PC-3 (cell line): ENCODE results near the gene PTPRH. TPM values are rescaled to one million over a fixed set of nuclear protein-coding genes. Genes with fewer than 3 reads are reported as not detected.
"Not testable (repeated sequence)": the region's sequence is repeated elsewhere in the genome, so short reads cannot be mapped to it uniquely, and the experiment has no call there.

ENCODE experiments used
- ATAC-seq: fragments of 200-7000 bp; cut with Tn5 transposase; 2 replicates; pipeline ENCODE4 v1.9.1; 2020; ENCODE audit warnings: mild to moderate bottlenecking, moderate library complexity
- BruUV-seq: library from RNA; stranded (reverse); fragments of 400-500 nt; replicated peaks from 2 replicates; lab custom pipeline; 2021; lab: Mats Ljungman, UMichigan
- CTCF ChIA-PET: fragments of 300-600 bp; sonication (Branson Sonifier 250); formaldehyde crosslinking; loops from one replicate; lab custom pipeline; 2022; ENCODE audit warnings: antibody characterized with exemption; lab: Charles Lee
- POLR2A ChIA-PET: fragments of 300-600 bp; sonication (Branson Sonifier 250); formaldehyde crosslinking; loops from one replicate; lab custom pipeline; 2022; ENCODE audit warnings: antibody characterized with exemption; ENCODE audit not compliant: unreplicated experiment; lab: Charles Lee
- DNase-seq: peaks from one replicate; pipeline ENCODE4 v3.0.0-alpha.2; 2015
- H2AFZ ChIP-seq: fragments of 300-600 bp; sonication (generic); 2 replicates; pipeline ENCODE4 v1.6.0; 2016; ENCODE audit warnings: antibody characterized with exemption, low read length
- H3F3A ChIP-seq: fragments of 300-600 bp; sonication (generic); one replicate; pipeline ENCODE4 v1.6.0; 2017; ENCODE audit warnings: antibody characterized with exemption, low read length, control low read depth, mild to moderate bottlenecking; ENCODE audit not compliant: unreplicated experiment
- H3K27ac ChIP-seq: fragments of 300-600 bp; sonication (generic); 2 replicates; pipeline ENCODE4 v1.5.1; 2016; ENCODE audit warnings: mild to moderate bottlenecking, low read length
- H3K27me3 ChIP-seq: fragments of 300-600 bp; sonication (generic); 2 replicates; pipeline ENCODE4 v1.6.1; 2016; ENCODE audit warnings: low read length, mixed read lengths
- H3K36me3 ChIP-seq: fragments of 300-600 bp; sonication (generic); 2 replicates; pipeline ENCODE4 v1.6.1; 2016; ENCODE audit warnings: low read depth, mixed run types, low read length, mixed read lengths
- H3K4me1 ChIP-seq: fragments of 300-600 bp; sonication (generic); 2 replicates; pipeline ENCODE4 v1.5.1; 2016; ENCODE audit warnings: low read length; ENCODE audit not compliant: insufficient read depth
- H3K4me2 ChIP-seq: fragments of 300-600 bp; sonication (generic); 2 replicates; pipeline ENCODE4 v1.6.0; 2016; ENCODE audit warnings: low read length
- H3K4me3 ChIP-seq: fragments of 300-600 bp; sonication (generic); 2 replicates; pipeline ENCODE4 v1.5.1; 2016; ENCODE audit warnings: mild to moderate bottlenecking, low read length, mixed read lengths
- H3K79me2 ChIP-seq: fragments of 300-600 bp; sonication (generic); 2 replicates; pipeline ENCODE4 v1.6.1; 2017; ENCODE audit warnings: low read length, mixed read lengths
- H3K9ac ChIP-seq: fragments of 300-600 bp; sonication (generic); 2 replicates; pipeline ENCODE4 v1.6.0; 2016; ENCODE audit warnings: mild to moderate bottlenecking, low read length
- H3K9me2 ChIP-seq: fragments of 300-600 bp; sonication (generic); replicated peaks from 2 replicates; pipeline ENCODE4 v1.6.1; 2016; ENCODE audit warnings: mixed run types, low read length, mixed read lengths
- H3K9me3 ChIP-seq: fragments of 300-600 bp; sonication (generic); 2 replicates; pipeline ENCODE4 v1.6.1; 2016; ENCODE audit warnings: low read length, mixed read lengths
- H4K20me1 ChIP-seq: fragments of 300-600 bp; sonication (generic); 2 replicates; pipeline ENCODE4 v1.6.1; 2016; ENCODE audit warnings: low read length, mixed read lengths
- CTCF ChIP-seq: fragments of 300-600 bp; sonication (generic); conservative IDR thresholded peaks from 2 replicates; pipeline ENCODE4 v1.5.1; 2017; ENCODE audit warnings: antibody characterized with exemption, low read depth, mild to moderate bottlenecking, low read length
- EZH2 ChIP-seq: fragments of 300-600 bp; sonication (generic); IDR thresholded peaks from one replicate; pipeline ENCODE4 v1.6.1; 2017; ENCODE audit warnings: antibody characterized with exemption, mild to moderate bottlenecking, low read length; ENCODE audit not compliant: unreplicated experiment
- EZH2phosphoT487 ChIP-seq: fragments of 300-600 bp; sonication (generic); IDR thresholded peaks from 2 replicates; pipeline ENCODE4 v1.6.1; 2018; ENCODE audit warnings: mild to moderate bottlenecking, antibody characterized with exemption, low read length, borderline replicate concordance
- intact Hi-C: fragments of 100-400 bp; cut with micrococcal nuclease; formaldehyde crosslinking; loops from 2 replicates; pipeline ENCODE4 v1.9.0; 2023
- total RNA-seq: library from RNA; depleted of rRNA; stranded (reverse); fragments of >200 nt; gene quantifications from 2 replicates; pipeline ENCODE4 v1.2.3, GENCODE V29; 2014

The PTPRH gene
- total RNA-seq, 1 experiment from 2014 or later: 10.9 TPM

DNA sequence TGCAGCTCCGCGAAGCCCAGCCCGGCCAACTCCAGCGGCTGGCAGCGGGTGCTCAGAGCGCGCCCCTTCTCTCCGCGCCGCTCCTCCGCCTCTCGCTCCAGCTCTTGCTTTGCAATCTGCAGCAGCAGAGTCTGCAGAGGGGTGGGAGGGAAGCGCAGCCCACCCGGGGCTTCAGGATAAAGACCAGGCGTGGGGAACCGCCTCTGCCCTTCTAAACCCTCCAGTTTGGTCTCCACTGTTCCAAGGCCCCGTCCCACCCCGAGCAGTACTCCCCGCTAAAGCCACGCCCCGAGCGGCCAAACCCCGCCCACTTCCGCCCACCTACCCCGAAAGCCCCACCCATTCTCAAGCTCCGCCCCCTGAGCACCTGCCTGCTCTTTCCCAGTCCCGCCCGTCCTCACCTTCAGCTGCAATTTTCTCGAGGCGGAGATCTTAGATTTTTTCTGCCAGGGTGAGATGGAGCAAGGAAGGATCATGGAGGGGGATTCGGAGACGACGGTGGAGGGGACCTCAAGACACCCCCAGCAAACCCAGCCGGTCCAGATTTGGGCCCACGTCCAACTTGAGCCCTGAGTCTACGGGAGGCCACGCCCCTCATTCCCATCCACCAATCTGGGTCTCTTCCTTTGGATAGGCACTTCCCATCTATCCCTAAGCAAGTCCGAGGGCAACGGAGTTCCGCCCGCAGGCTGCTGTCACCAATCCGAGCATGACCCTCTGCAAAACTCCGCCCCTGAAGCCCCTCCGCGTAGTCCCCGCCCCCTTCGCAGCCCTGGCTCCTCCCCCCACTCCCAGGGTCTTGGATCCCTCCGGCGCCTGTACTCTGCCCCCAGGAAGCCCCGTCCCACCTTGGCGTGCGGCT lies 52.9 kb downstream of the PTPRH start:
- no peaks in the 10 kb centered on the region for H3K36me3 ChIP-seq
- H3K4me2 ChIP-seq: peak overlapping the region; percentile 81
- no peaks in the 10 kb centered on the region for H3K9me3 ChIP-seq
- peak overlapping the region; percentile 86 for H2AFZ ChIP-seq
- peaks cover 21% of the 10 kb centered on the region for H3K4me1 ChIP-seq
- peaks cover 5% of the 10 kb centered on the region for H3F3A ChIP-seq
- H3K79me2 ChIP-seq: no peaks in the 10 kb centered on the region
- CTCF ChIA-PET: interaction anchor here (0.6 to 1.0 kb wide), 4 partner anchors 10 to 525 kb away, joined by 3 to 8 read pairs (median 4); partner anchors contain the start of gene DNAAF3
- intact Hi-C loops: no loop called here
- 0 out of 2 replicates have a peak overlapping the region, but pooled peaks have one; percentile 18 for H3K9ac ChIP-seq
- peak overlapping the region; percentile 68 for H3K4me3 ChIP-seq
- H3K27ac ChIP-seq: no peak overlapping the region
- BruUV-seq: no TSS peak
- TF ChIP-seq EZH2phosphoT487 (no peak), EZH2 (no peak), CTCF (no peak)
- peak; percentile 58 for ATAC-seq
- H3K27me3 ChIP-seq: no peaks in the 10 kb centered on the region
- POLR2A ChIA-PET: interaction anchor here (0.6 to 0.7 kb wide), 3 partner anchors 254 to 443 kb away, joined by 4 to 23 read pairs (median 10); no protein-coding TSS in a partner anchor
- no peaks in the 10 kb centered on the region for H3K9me2 ChIP-seq
- DNase-seq: peak; percentile 78
- H4K20me1 ChIP-seq: no peaks in the 10 kb centered on the region

GRCh38 chr19:55155784-55156183 lies 53.5 kb downstream of the PTPRH start:
- intact Hi-C loops, H3K9me3 ChIP-seq, H3K79me2 ChIP-seq, BruUV-seq, POLR2A ChIA-PET, H4K20me1 ChIP-seq, H3K9me2 ChIP-seq, ATAC-seq, H3K36me3 ChIP-seq, H3K27ac ChIP-seq, H3K27me3 ChIP-seq, H3F3A ChIP-seq, DNase-seq: not testable (repeated sequence)
- Histone ChIP-seq H3K4me2 (peak overlapping the region; percentile 81), H3K9ac (0 out of 2 replicates have a peak overlapping the region, but pooled peaks have one; percentile 18), H3K4me3 (peak overlapping the region; percentile 68), H2AFZ (peak overlapping the region; percentile 86), H3K4me1 (peaks cover 21% of the 10 kb centered on the region)
- CTCF ChIA-PET: interaction anchor here (0.6 to 1.0 kb wide), 3 partner anchors 9 to 478 kb away, joined by 3 to 8 read pairs (median 3); partner anchors contain the start of gene DNAAF3

DNA sequence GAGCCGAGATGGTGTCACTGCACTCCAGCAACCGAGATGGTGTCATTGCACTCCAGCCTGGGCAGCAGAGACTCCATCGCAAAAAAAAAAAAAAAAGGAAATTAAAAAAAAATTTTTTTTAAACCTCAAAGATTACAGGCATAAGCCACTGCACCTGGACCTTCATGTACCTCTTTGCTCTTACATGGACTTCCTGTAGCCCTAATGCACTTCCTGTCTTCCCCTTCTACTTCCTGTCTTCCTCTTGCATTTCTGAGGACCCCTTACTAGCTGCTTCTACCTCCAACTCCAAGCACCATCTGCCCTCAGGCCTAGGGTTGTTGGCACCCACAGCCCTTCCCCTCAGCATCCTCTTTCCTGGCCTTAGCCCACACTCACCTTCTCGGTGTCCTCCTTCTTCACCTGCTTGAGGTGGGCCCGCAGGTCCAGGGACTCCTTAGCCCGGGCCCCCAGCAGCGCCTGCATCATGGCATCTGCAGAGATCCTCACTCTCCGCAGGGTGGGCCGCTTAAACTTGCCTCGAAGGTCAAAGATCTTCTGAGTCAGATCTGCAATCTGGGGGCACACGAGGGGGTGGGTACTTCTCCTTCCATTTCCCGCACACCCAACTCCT lies 55.5 kb downstream of the PTPRH start:
- Histone ChIP-seq H3K4me1 (peaks cover 4% of the 10 kb centered on the region), H3K4me3 (no peak overlapping the region), H3K27ac (no peak overlapping the region), H3K9me2 (no peaks in the 10 kb centered on the region), H3F3A (peaks cover 5% of the 10 kb centered on the region), H3K4me2 (no peak overlapping the region), H3K27me3 (no peaks in the 10 kb centered on the region), H4K20me1 (no peaks in the 10 kb centered on the region), H2AFZ (no peak overlapping the region), H3K9me3 (no peaks in the 10 kb centered on the region), H3K9ac (no peak overlapping the region), H3K79me2 (no peaks in the 10 kb centered on the region), H3K36me3 (no peaks in the 10 kb centered on the region)
- no peak for ATAC-seq
- ChIA-PET CTCF (no interaction called here), POLR2A (no interaction called here)
- no TSS peak for BruUV-seq
- intact Hi-C loops: no loop called here
- no peak for TF ChIP-seq EZH2phosphoT487
- no peak for TF ChIP-seq EZH2
- TF ChIP-seq CTCF: no peak
- no peak for DNase-seq
